ENCODE results near the gene FHOD1. TPM values are rescaled to one million over a fixed set of nuclear protein-coding genes. Genes with fewer than 3 reads are reported as not detected.

FHOD1 gene
- total RNA-seq, 1 experiment from 2014 or later: 37.2 TPM

- H3K9me3 Mint-ChIP-seq (ENCODE audit: low read depth, unreplicated experiment): no peaks in the 10 kb centered on the region
- intact Hi-C loops (cut with micrococcal nuclease; ENCODE audit: unreplicated experiment): no loop called here
- H3K36me3 Mint-ChIP-seq (ENCODE audit: insufficient read depth, unreplicated experiment): no peaks in the 10 kb centered on the region
- H3K4me3 Mint-ChIP-seq (ENCODE audit: low read depth, unreplicated experiment): no peak overlapping the region
- H3K27me3 Mint-ChIP-seq (ENCODE audit: unreplicated experiment): peaks cover 38% of the 10 kb centered on the region
- H3K4me1 Mint-ChIP-seq (ENCODE audit: low read depth, unreplicated experiment): peaks cover 4% of the 10 kb centered on the region
- no peak overlapping the region for H3K27ac Mint-ChIP-seq (ENCODE audit: unreplicated experiment)
- no peak for TF ChIP-seq CTCF (IDR thresholded peaks at IDR 0.05; ENCODE audit: unreplicated experiment)
- no TSS peak for BruUV-seq (replicated peaks)
- CTCF ChIA-PET: no interaction called here
- no peak for DNase-seq
These were observed 44.2 kb upstream of the FHOD1 start for GRCh38 chr16:67291461-67291860.

GRCh38 chr16:67287960-67288359 is 40.7 kb upstream of the FHOD1 start:
- no peaks in the 10 kb centered on the region for H3K9me3 Mint-ChIP-seq (ENCODE audit: low read depth, unreplicated experiment)
- H3K27ac Mint-ChIP-seq (ENCODE audit: unreplicated experiment): no peak overlapping the region

GRCh38 chr16:67286441-67287235 is 39.4 kb upstream of the FHOD1 start:
- Mint-ChIP-seq H3K4me3 (ENCODE audit: low read depth, unreplicated experiment) (no peak overlapping the region), H3K9me3 (ENCODE audit: low read depth, unreplicated experiment) (no peaks in the 10 kb centered on the region), H3K4me1 (ENCODE audit: low read depth, unreplicated experiment) (peaks cover 9% of the 10 kb centered on the region), H3K27me3 (ENCODE audit: unreplicated experiment) (peaks cover 10% of the 10 kb centered on the region), H3K36me3 (ENCODE audit: insufficient read depth, unreplicated experiment) (no peaks in the 10 kb centered on the region), H3K27ac (ENCODE audit: unreplicated experiment) (no peak overlapping the region)
- BruUV-seq (replicated peaks): no TSS peak
- TF ChIP-seq CTCF (IDR thresholded peaks at IDR 0.05; ENCODE audit: unreplicated experiment): no peak
- CTCF ChIA-PET: interaction anchor here (0.8 to 4.5 kb wide), 5 partner anchors 10 to 41 kb away, joined by 3 to 68 read pairs (median 9); partner anchors contain the start of genes FHOD1, KCTD19, LRRC36 and SLC9A5
- intact Hi-C loops (cut with micrococcal nuclease; ENCODE audit: unreplicated experiment): no loop called here
- no peak for DNase-seq

More at GRCh38 chr16:67287960-67288359, 40.7 kb upstream of the FHOD1 start:
- Mint-ChIP-seq H3K4me3 (ENCODE audit: low read depth, unreplicated experiment) (no peak overlapping the region), H3K36me3 (ENCODE audit: insufficient read depth, unreplicated experiment) (no peaks in the 10 kb centered on the region), H3K27me3 (ENCODE audit: unreplicated experiment) (peaks cover 19% of the 10 kb centered on the region), H3K4me1 (ENCODE audit: low read depth, unreplicated experiment) (peaks cover 9% of the 10 kb centered on the region)
- no peak for TF ChIP-seq CTCF (IDR thresholded peaks at IDR 0.05; ENCODE audit: unreplicated experiment)
- BruUV-seq (replicated peaks): no TSS peak
- intact Hi-C loops (cut with micrococcal nuclease; ENCODE audit: unreplicated experiment): no loop called here
- CTCF ChIA-PET: interaction anchor here (0.8 kb wide), 1 partner anchor 27 kb away, joined by 3 read pairs; no protein-coding TSS in a partner anchor
- DNase-seq: no peak

GRCh38 chr16:67284699-67285646 is 37.7 kb upstream of the FHOD1 start:
- BruUV-seq (replicated peaks): no TSS peak
- DNase-seq: peak; percentile 86
- H3K27ac Mint-ChIP-seq (ENCODE audit: unreplicated experiment): no peak overlapping the region
- CTCF ChIA-PET: interaction anchor here (0.6 to 4.5 kb wide), 25 partner anchors 8 to 581 kb away, joined by 3 to 68 read pairs (median 4); partner anchors contain the start of genes FHOD1, KCTD19, LRRC36 and SLC9A5
- peaks cover 10% of the 10 kb centered on the region for H3K27me3 Mint-ChIP-seq (ENCODE audit: unreplicated experiment)
- TF ChIP-seq CTCF (IDR thresholded peaks at IDR 0.05; ENCODE audit: unreplicated experiment): peak; percentile 85
- no peak overlapping the region for H3K4me3 Mint-ChIP-seq (ENCODE audit: low read depth, unreplicated experiment)
- no peaks in the 10 kb centered on the region for H3K9me3 Mint-ChIP-seq (ENCODE audit: low read depth, unreplicated experiment)
- H3K4me1 Mint-ChIP-seq (ENCODE audit: low read depth, unreplicated experiment): peaks cover 9% of the 10 kb centered on the region
- intact Hi-C loops (cut with micrococcal nuclease; ENCODE audit: unreplicated experiment): no loop called here
- H3K36me3 Mint-ChIP-seq (ENCODE audit: insufficient read depth, unreplicated experiment): no peaks in the 10 kb centered on the region
